ENCODE data around the gene DTX3. TPM values are rescaled to one million over a fixed set of nuclear protein-coding genes. Genes with fewer than 3 reads are reported as not detected.

The DTX3 gene
- total RNA-seq, 1 donor from 2014 or later = 43.7 TPM

GRCh38 chr12:57613427-57614109, 8.9 kb downstream of the DTX3 start:
- H3K4me1 Mint-ChIP-seq (ENCODE audit: unreplicated experiment) = peaks cover 10% of the 10 kb centered on the region

GRCh38 chr12:57614178-57614947, 9.7 kb downstream of the DTX3 start:
- H3K36me3 Mint-ChIP-seq (ENCODE audit: low read depth, unreplicated experiment) = peaks cover 30% of the 10 kb centered on the region
- no peaks in the 10 kb centered on the region for H3K9me3 Mint-ChIP-seq (ENCODE audit: unreplicated experiment)
- no peak overlapping the region for H3K27ac Mint-ChIP-seq (ENCODE audit: unreplicated experiment)
- TF ChIP-seq CTCF (IDR thresholded peaks at IDR 0.05; ENCODE audit: unreplicated experiment) = no peak
- H3K4me3 Mint-ChIP-seq (ENCODE audit: unreplicated experiment) = no peak overlapping the region
- no peak for DNase-seq (ENCODE audit: low spot score)
- peaks cover 16% of the 10 kb centered on the region for H3K4me1 Mint-ChIP-seq (ENCODE audit: unreplicated experiment)
- H3K27me3 Mint-ChIP-seq (ENCODE audit: unreplicated experiment) = peaks cover 26% of the 10 kb centered on the region

More at GRCh38 chr12:57613427-57614109, 8.9 kb downstream of the DTX3 start:
- peaks cover 20% of the 10 kb centered on the region for H3K27me3 Mint-ChIP-seq (ENCODE audit: unreplicated experiment)
- no peak overlapping the region for H3K4me3 Mint-ChIP-seq (ENCODE audit: unreplicated experiment)
- no peak overlapping the region for H3K27ac Mint-ChIP-seq (ENCODE audit: unreplicated experiment)
- no peak for DNase-seq (ENCODE audit: low spot score)
- peaks cover 30% of the 10 kb centered on the region for H3K36me3 Mint-ChIP-seq (ENCODE audit: low read depth, unreplicated experiment)
- no peaks in the 10 kb centered on the region for H3K9me3 Mint-ChIP-seq (ENCODE audit: unreplicated experiment)
- no peak for TF ChIP-seq CTCF (IDR thresholded peaks at IDR 0.05; ENCODE audit: unreplicated experiment)

- Mint-ChIP-seq H3K9me3 (ENCODE audit: unreplicated experiment) (no peaks in the 10 kb centered on the region), H3K36me3 (ENCODE audit: low read depth, unreplicated experiment) (peaks cover 30% of the 10 kb centered on the region), H3K27me3 (ENCODE audit: unreplicated experiment) (peaks cover 28% of the 10 kb centered on the region), H3K27ac (ENCODE audit: unreplicated experiment) (no peak overlapping the region), H3K4me1 (ENCODE audit: unreplicated experiment) (peaks cover 16% of the 10 kb centered on the region), H3K4me3 (ENCODE audit: unreplicated experiment) (no peak overlapping the region)
- no peak for DNase-seq (ENCODE audit: low spot score)
- no peak for TF ChIP-seq CTCF (IDR thresholded peaks at IDR 0.05; ENCODE audit: unreplicated experiment)
Observed at GRCh38 chr12:57614948-57615500, 10.4 kb downstream of the DTX3 start.

- Mint-ChIP-seq H3K4me1 (ENCODE audit: unreplicated experiment) (peaks cover 16% of the 10 kb centered on the region), H3K4me3 (ENCODE audit: unreplicated experiment) (no peak overlapping the region), H3K27ac (ENCODE audit: unreplicated experiment) (no peak overlapping the region), H3K9me3 (ENCODE audit: unreplicated experiment) (no peaks in the 10 kb centered on the region), H3K36me3 (ENCODE audit: low read depth, unreplicated experiment) (peaks cover 34% of the 10 kb centered on the region), H3K27me3 (ENCODE audit: unreplicated experiment) (peaks cover 33% of the 10 kb centered on the region)
- DNase-seq (ENCODE audit: low spot score) = no peak
- TF ChIP-seq CTCF (IDR thresholded peaks at IDR 0.05; ENCODE audit: unreplicated experiment) = no peak
Observed at GRCh38 chr12:57615637-57616036, 11.0 kb downstream of the DTX3 start.
